Measurements from ENCODE around the gene PDLIM4.

The PDLIM4 gene

GRCh38 chr5:132293066-132293991 lies 35.8 kb downstream of the PDLIM4 start:
- DNase-seq, result peak; percentile 57

GRCh38 chr5:132293992-132294727 lies 36.7 kb downstream of the PDLIM4 start, which contains the start of gene SLC22A4:
Gene SLC22A4 (plus strand): TSS chr5:132294394. CDS start chr5:132294617, 223 bp downstream.
- DNase-seq, result peak; percentile 66

- peak; percentile 63 for DNase-seq
These were observed 37.4 kb downstream of the PDLIM4 start for GRCh38 chr5:132294728-132295504.

- no peak for DNase-seq
These were observed 38.3 kb downstream of the PDLIM4 start for GRCh38 chr5:132295505-132296411.

GRCh38 chr5:132296412-132297016 lies 39.0 kb downstream of the PDLIM4 start:
- no peak for DNase-seq

- no peak for DNase-seq
These were observed 39.9 kb downstream of the PDLIM4 start for GRCh38 chr5:132297211-132297940.

GRCh38 chr5:132298298-132299212 lies 41.1 kb downstream of the PDLIM4 start:
- DNase-seq, result no peak

GRCh38 chr5:132299917-132300316 lies 42.4 kb downstream of the PDLIM4 start:
- DNase-seq, result no peak

GRCh38 chr5:132300577-132301343 lies 43.3 kb downstream of the PDLIM4 start:
- DNase-seq, result no peak

GRCh38 chr5:132301344-132302271 lies 44.1 kb downstream of the PDLIM4 start:
- no peak for DNase-seq

GRCh38 chr5:132302413-132302812 lies 44.9 kb downstream of the PDLIM4 start:
- DNase-seq, result no peak

- no peak for DNase-seq
These were observed 46.1 kb downstream of the PDLIM4 start for GRCh38 chr5:132303589-132303988.

GRCh38 chr5:132305420-132305819 lies 47.9 kb downstream of the PDLIM4 start:
- DNase-seq, result no peak

- no peak for DNase-seq
These were observed 51.2 kb downstream of the PDLIM4 start for GRCh38 chr5:132308701-132309100.

GRCh38 chr5:132309679-132310078 lies 52.2 kb downstream of the PDLIM4 start:
- no peak for DNase-seq

GRCh38 chr5:132310141-132310834 lies 52.8 kb downstream of the PDLIM4 start:
- DNase-seq, result no peak

- no peak for DNase-seq
These were observed 55.9 kb downstream of the PDLIM4 start for GRCh38 chr5:132313366-132313765.
